SKM-1 treated with dmso at 0.1 percent for 144 hours (cell line): ENCODE measurements around the gene IRF1.
"Not testable (repeated sequence)": the region's sequence is repeated elsewhere in the genome, so short reads cannot be mapped to it uniquely, and the experiment has no call there.

ENCODE experiments used
- DNase-seq: peaks from one replicate; lab custom pipeline; 2025; ENCODE audit not compliant: unreplicated experiment; lab: John Stamatoyannopoulos, UW

The IRF1 gene

GRCh38 chr5:132490484-132491367 lies at the start of gene IRF1:
IRF1 (minus strand) TSS chr5:132490773; CDS start chr5:132489478, 1,295 bp downstream.
- DNase-seq: peak; percentile 95

- DNase-seq: no peak
Measured at GRCh38 chr5:132540149-132540548, 49.6 kb upstream of the IRF1 start.

- no peak for DNase-seq
Measured at GRCh38 chr5:132539716-132540115, 49.1 kb upstream of the IRF1 start.

GRCh38 chr5:132530946-132531345 lies 40.4 kb upstream of the IRF1 start:
- DNase-seq: no peak

GRCh38 chr5:132528866-132529634 lies 38.5 kb upstream of the IRF1 start:
- DNase-seq: peak; percentile 17

GRCh38 chr5:132528021-132528420 lies 37.4 kb upstream of the IRF1 start:
- no peak for DNase-seq

GRCh38 chr5:132526974-132527564 lies 36.5 kb upstream of the IRF1 start:
- no peak for DNase-seq

- DNase-seq: peak; percentile 29
Measured at GRCh38 chr5:132526290-132526973, 35.9 kb upstream of the IRF1 start.

- no peak for DNase-seq
Measured at GRCh38 chr5:132525299-132525724, 34.7 kb upstream of the IRF1 start.

- DNase-seq: not testable (repeated sequence)
Measured at GRCh38 chr5:132524877-132525276, 34.3 kb upstream of the IRF1 start.

GRCh38 chr5:132522067-132522466 lies 31.5 kb upstream of the IRF1 start:
- not testable (repeated sequence) for DNase-seq

- DNase-seq: not testable (repeated sequence)
Measured at GRCh38 chr5:132513618-132514336, 23.2 kb upstream of the IRF1 start.

GRCh38 chr5:132510076-132510475 lies 19.5 kb upstream of the IRF1 start:
- DNase-seq: no peak

- peak; percentile 51 for DNase-seq
Measured at GRCh38 chr5:132506094-132506692, 15.6 kb upstream of the IRF1 start.

GRCh38 chr5:132505641-132506040 lies 15.1 kb upstream of the IRF1 start:
- no peak for DNase-seq

- no peak for DNase-seq
Measured at GRCh38 chr5:132504746-132505145, 14.2 kb upstream of the IRF1 start.

- no peak for DNase-seq
Measured at GRCh38 chr5:132503244-132503643, 12.7 kb upstream of the IRF1 start.

GRCh38 chr5:132501961-132502931 lies 11.7 kb upstream of the IRF1 start:
- DNase-seq: no peak

- DNase-seq: no peak
Measured at GRCh38 chr5:132501629-132501956, 11.0 kb upstream of the IRF1 start.
